Calu3 (cell line): ENCODE results near the gene MTA1. TPM values are rescaled to one million over a fixed set of nuclear protein-coding genes. Genes with fewer than 3 reads are reported as not detected.

ENCODE experiments used
- BruUV-seq: library from RNA; stranded (reverse); fragments of 400-500 nt; replicated peaks from 2 replicates; lab custom pipeline; 2021; lab: Mats Ljungman, UMichigan
- CTCF ChIA-PET: fragments of 300-600 bp; sonication (Branson Sonifier 250); formaldehyde crosslinking; loops from one replicate; lab custom pipeline; 2022; ENCODE audit warnings: antibody characterized with exemption; lab: Charles Lee
- DNase-seq: peaks from one replicate; pipeline ENCODE4 v3.0.0; 2022
- H3K27ac Mint-ChIP-seq: one replicate; pipeline ENCODE4 v1.8.0; 2022; ENCODE audit warnings: mixed read lengths; ENCODE audit not compliant: unreplicated experiment
- H3K27me3 Mint-ChIP-seq: one replicate; pipeline ENCODE4 v1.8.0; 2022; ENCODE audit warnings: mixed read lengths; ENCODE audit not compliant: unreplicated experiment
- H3K36me3 Mint-ChIP-seq: one replicate; pipeline ENCODE4 v1.8.0; 2022; ENCODE audit warnings: mild to moderate bottlenecking, moderate library complexity, mixed read lengths; ENCODE audit not compliant: insufficient read depth, unreplicated experiment
- H3K4me1 Mint-ChIP-seq: one replicate; pipeline ENCODE4 v1.8.0; 2022; ENCODE audit warnings: mild to moderate bottlenecking, low read depth, mixed read lengths; ENCODE audit not compliant: unreplicated experiment
- H3K4me3 Mint-ChIP-seq: one replicate; pipeline ENCODE4 v1.8.0; 2022; ENCODE audit warnings: mild to moderate bottlenecking, low read depth, moderate library complexity, mixed read lengths; ENCODE audit not compliant: unreplicated experiment
- H3K9me3 Mint-ChIP-seq: one replicate; pipeline ENCODE4 v1.8.0; 2022; ENCODE audit warnings: low read depth, mixed read lengths; ENCODE audit not compliant: unreplicated experiment
- intact Hi-C: fragments of 100-400 bp; cut with micrococcal nuclease; formaldehyde crosslinking; loops from one replicate; pipeline ENCODE4 v1.10.0; 2022; ENCODE audit not compliant: unreplicated experiment
- total RNA-seq: library from RNA; stranded (reverse); gene quantifications from 2 replicates; pipeline ENCODE4 v1.2.3, GENCODE V29; 2022
- TF ChIP-seq, protein P1 (sequence below): fragments of 200-600 bp; IDR thresholded peaks from one replicate; pipeline ENCODE4 v1.8.0; 2022; ENCODE audit warnings: antibody characterized with exemption; ENCODE audit not compliant: unreplicated experiment

Gene MTA1
- total RNA-seq, 1 experiment from 2014 or later: 168 TPM

DNA sequence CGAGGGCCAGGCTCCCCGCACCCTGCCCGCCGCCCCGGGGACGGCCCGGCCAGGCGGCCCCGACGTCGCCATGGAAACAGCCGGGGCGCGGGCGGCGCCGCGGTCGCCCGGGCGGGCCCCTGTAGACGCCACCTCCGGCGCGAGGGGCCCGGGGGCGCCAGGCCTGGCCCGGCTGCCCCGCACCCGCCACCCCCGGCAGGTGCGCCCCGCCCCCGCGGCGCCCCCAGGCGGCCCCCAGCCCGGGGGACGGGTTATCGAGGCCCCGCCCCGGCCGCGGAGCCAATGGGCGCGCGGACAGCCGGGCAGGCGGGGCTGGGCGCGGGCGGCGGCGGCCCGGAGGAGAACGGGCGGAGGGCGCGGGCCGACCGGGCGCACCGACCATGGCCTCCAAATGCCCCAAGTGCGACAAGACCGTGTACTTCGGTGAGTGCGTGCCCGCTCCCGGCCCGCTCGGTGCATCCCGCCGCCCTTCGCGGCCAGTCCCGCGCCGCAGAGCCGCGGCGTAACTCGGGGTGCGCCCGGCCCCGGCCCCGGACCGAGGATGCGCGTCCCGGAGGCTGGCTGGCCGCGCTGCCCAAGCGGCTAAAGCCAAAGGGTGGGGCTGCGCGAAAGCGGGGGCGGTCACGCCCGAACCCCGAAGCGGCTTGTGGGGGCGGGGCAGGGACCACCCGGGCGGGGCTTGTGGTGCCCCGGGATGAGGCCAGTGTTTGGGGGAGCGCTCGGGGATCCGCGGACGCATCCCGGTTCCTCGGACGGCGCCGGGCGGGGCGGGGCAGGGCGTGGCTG is 55.0 kb downstream of the MTA1 start, which contains the start of gene CRIP2:
Gene CRIP2, plus strand, starts transcription at position 339 of the 786 bp plus-strand sequence. Its CDS starts 42 bp downstream, at position 381.
- TF ChIP-seq, protein P1, sequence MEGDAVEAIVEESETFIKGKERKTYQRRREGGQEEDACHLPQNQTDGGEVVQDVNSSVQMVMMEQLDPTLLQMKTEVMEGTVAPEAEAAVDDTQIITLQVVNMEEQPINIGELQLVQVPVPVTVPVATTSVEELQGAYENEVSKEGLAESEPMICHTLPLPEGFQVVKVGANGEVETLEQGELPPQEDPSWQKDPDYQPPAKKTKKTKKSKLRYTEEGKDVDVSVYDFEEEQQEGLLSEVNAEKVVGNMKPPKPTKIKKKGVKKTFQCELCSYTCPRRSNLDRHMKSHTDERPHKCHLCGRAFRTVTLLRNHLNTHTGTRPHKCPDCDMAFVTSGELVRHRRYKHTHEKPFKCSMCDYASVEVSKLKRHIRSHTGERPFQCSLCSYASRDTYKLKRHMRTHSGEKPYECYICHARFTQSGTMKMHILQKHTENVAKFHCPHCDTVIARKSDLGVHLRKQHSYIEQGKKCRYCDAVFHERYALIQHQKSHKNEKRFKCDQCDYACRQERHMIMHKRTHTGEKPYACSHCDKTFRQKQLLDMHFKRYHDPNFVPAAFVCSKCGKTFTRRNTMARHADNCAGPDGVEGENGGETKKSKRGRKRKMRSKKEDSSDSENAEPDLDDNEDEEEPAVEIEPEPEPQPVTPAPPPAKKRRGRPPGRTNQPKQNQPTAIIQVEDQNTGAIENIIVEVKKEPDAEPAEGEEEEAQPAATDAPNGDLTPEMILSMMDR: no peak
- no peaks in the 10 kb centered on the region for H3K27me3 Mint-ChIP-seq
- peak; percentile 81 for DNase-seq
- H3K4me1 Mint-ChIP-seq: peaks cover 17% of the 10 kb centered on the region
- peaks cover 56% of the 10 kb centered on the region for H3K36me3 Mint-ChIP-seq
- CTCF ChIA-PET: no interaction called here
- no TSS peak for BruUV-seq
- H3K4me3 Mint-ChIP-seq: peak within 1 kb of the TSS; percentile 72
- intact Hi-C loops: no loop called here
- no peaks in the 10 kb centered on the region for H3K9me3 Mint-ChIP-seq
- H3K27ac Mint-ChIP-seq: peak within 1 kb of the TSS; percentile 61

DNA sequence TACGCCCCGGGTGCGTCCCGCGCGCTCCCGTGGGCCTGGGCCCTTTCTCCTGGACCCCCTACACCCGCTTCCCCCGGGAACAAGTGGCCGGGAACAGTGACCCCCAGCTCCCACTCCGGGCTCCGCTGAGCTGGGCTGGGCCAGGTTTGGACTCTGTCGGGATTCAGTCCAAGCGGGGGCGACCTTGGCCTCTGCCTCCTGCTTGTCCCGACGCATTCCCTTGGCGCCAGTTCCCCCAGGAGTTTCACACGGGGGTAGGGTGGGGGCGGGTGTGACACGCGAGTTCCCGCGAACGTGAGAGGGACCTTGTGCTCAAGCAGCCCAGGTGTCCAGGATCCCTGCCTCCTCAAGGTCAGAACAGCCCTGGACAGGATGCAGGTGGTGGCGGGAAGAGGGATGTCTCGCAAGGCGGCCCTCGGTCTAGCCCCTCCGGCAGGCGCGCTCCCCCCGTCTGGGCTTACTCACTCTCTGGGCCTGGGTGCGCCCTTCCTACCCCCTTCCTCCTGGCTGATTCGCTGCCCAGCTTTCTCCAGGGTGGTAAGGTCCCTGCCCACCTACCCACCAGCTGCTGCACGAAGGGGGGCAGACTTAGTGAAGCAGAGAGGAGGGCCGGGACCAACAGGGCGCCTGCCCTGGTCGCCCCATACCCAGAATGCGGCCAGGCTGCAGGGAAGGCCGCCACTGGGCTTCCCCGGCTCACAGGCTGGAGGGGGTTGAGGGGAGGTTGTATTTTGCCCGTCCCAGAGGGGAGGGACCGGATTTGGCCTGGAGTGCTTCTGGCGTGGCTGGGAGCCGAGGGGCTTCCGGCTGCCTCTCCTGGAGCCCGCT is 55.9 kb downstream of the MTA1 start:
- TF ChIP-seq, protein P1: no peak
- BruUV-seq: no TSS peak
- intact Hi-C loops: loop anchor here (2.0 kb wide), 1 partner anchor 77 kb away; the partner anchor contains the start of gene TEX22

DNA sequence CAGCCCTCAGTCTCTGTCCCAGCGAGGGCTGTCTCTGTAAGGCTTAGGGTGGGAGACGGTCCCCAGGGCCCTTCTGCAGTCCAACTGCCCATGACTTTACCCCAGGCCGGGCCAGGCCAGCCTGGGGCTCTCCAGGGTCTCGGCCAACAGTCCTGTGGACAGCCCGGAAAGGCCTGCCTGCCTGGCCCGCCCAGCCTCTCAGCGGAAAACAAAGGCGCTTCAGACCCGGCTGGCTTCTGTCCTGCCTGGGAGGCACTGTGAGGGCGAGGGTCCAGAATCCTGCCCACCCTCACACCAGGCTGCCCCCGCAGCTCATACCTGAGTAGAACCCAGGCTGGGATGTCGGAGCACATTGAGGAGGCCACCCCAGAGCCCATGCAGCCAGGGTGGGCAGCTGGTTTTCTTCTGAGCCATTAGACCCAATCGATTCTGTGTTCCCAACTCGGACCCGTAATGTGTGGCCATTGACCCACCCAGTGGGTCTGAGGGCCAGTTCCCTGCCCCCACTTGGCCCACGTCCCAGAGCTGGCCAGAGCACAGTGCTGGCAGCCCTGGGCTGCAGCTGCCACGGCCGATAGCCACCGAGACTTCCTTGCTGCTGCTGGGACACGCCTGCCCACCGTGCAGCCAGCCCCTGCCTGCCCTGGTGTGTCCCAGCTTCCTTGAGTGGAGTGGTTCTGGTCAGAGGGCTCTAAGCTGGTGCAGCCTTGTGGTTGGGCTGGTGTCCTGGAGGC is 56.6 kb downstream of the MTA1 start:
- BruUV-seq: TSS peak; percentile 30
- CTCF ChIA-PET: interaction anchor here (0.8 kb wide), 1 partner anchor 14 kb away, joined by 3 read pairs; no protein-coding TSS in a partner anchor
- peak; percentile 64 for DNase-seq
- Mint-ChIP-seq H3K27ac (peak overlapping the region; percentile 48), H3K27me3 (no peaks in the 10 kb centered on the region), H3K4me1 (peaks cover 21% of the 10 kb centered on the region), H3K4me3 (peak overlapping the region; percentile 69), H3K9me3 (no peaks in the 10 kb centered on the region), H3K36me3 (peaks cover 59% of the 10 kb centered on the region)
- TF ChIP-seq, protein P1: no peak
- intact Hi-C loops: loop anchor here (2.0 kb wide), 1 partner anchor 77 kb away; the partner anchor contains the start of gene TEX22

More for the DNA sequence above, 55.9 kb downstream of the MTA1 start:
- CTCF ChIA-PET: no interaction called here
- Mint-ChIP-seq H3K4me1 (peaks cover 17% of the 10 kb centered on the region), H3K4me3 (peak overlapping the region; percentile 69), H3K27me3 (no peaks in the 10 kb centered on the region), H3K9me3 (no peaks in the 10 kb centered on the region), H3K36me3 (peaks cover 57% of the 10 kb centered on the region), H3K27ac (peak overlapping the region; percentile 48)
- DNase-seq: peak; percentile 54
